HG03135 (cell line): ENCODE data around the gene SAAL1.
"Not testable (repeated sequence)": the region's sequence is repeated elsewhere in the genome, so short reads cannot be mapped to it uniquely, and the experiment has no call there.

Experiments used
- ATAC-seq: cut with Tn5 transposase; IDR thresholded peaks from one replicate; pipeline ENCODE4 v1.9.1; 2021; ENCODE audit warnings: mild to moderate bottlenecking, moderate library complexity; ENCODE audit not compliant: unreplicated experiment

Gene SAAL1, protein sequence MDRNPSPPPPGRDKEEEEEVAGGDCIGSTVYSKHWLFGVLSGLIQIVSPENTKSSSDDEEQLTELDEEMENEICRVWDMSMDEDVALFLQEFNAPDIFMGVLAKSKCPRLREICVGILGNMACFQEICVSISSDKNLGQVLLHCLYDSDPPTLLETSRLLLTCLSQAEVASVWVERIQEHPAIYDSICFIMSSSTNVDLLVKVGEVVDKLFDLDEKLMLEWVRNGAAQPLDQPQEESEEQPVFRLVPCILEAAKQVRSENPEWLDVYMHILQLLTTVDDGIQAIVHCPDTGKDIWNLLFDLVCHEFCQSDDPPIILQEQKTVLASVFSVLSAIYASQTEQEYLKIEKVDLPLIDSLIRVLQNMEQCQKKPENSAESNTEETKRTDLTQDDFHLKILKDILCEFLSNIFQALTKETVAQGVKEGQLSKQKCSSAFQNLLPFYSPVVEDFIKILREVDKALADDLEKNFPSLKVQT

DNA sequence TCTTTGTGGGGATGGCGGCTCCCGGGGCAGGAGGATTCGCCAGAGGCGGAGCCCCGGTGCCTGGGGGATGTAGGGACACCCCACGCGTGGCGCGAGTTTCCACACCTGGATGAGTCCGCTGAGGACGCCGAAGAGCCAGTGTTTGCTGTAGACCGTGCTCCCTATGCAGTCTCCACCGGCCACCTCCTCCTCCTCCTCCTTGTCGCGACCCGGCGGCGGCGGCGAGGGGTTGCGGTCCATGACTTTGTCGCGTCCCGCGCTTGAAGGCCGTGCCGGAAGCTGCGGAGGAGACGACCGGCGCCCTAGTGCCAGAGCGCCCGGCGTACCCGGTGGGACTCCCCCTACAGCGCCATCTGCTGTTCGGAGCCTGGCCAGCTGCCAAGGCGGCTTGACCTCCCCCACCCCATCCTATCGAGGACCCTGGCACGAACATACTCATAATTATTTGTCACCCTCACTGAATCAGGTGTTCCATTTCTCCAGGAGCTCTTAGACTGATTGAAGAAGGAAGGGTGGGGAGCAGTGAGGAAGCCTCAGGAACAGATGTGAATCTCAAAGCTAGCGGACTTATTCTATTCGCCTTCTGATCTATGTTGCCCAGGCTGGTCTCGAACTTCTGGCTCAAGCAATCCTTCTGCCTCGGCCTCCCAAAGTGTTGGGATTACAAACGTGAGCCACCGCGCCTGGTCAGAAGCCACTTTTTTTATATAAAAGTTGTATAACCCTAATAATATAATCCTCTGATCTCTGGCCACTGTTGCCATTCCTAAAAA lies at the start of gene SAAL1:
SAAL1 (minus strand) TSS at position 281 of the 773 bp plus-strand sequence; CDS start at position 240, 41 bp downstream.
- peak; percentile 92 for ATAC-seq

DNA sequence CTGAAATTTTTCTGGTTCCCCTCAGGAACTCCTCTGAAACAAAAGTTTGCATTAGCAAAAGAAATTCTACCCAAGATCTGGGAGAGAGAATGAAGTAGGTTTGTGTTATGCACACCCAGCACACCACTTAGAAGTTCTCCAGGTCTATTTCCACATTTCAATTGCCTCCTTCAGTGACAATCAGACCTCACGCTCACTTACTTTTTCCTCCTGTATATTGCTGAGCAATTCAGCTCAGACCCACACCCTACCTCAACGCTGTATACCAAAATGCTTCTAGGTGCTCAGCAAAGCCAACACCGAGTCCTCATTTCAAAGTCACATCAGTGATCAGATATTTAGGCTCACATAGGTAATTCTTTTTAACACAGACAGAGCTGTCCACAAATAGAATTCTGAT lies 45.7 kb upstream of the SAAL1 start:
- ATAC-seq: no peak

GRCh38 chr11:18145837-18146236 lies 40.0 kb upstream of the SAAL1 start:
- no peak for ATAC-seq

GRCh38 chr11:18145025-18145424 lies 39.1 kb upstream of the SAAL1 start:
- ATAC-seq: no peak

DNA sequence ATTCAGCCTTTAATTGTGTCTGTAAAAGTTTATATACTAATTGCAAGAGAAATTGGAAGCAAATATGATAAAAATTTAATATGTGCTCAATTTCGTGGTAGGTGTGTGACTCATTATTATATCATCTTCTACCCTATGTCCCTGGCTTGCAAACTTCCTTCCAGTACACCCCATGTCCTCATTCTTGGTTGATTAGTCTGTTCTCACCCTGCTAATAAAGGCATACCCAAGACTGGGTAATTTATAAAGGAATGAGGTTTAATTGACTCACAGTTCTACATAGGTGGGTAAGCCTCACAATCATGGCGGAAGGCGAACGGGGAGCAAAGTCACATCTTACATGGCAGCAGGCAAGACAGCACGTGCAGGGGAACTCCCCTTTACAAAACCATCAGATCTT lies 38.4 kb upstream of the SAAL1 start:
- ATAC-seq: no peak

GRCh38 chr11:18140145-18140544 lies 34.3 kb upstream of the SAAL1 start:
- ATAC-seq: no peak

DNA sequence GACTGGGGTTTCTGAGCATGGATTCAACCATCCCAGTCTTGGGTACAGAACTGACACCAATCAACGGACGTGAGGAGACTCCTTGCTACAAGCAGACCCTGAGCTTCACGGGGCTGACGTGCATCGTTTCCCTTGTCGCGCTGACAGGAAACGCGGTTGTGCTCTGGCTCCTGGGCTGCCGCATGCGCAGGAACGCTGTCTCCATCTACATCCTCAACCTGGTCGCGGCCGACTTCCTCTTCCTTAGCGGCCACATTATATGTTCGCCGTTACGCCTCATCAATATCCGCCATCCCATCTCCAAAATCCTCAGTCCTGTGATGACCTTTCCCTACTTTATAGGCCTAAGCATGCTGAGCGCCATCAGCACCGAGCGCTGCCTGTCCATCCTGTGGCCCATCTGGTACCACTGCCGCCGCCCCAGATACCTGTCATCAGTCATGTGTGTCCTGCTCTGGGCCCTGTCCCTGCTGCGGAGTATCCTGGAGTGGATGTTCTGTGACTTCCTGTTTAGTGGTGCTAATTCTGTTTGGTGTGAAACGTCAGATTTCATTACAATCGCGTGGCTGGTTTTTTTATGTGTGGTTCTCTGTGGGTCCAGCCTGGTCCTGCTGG lies 31.4 kb upstream of the SAAL1 start:
- ATAC-seq: no peak

DNA sequence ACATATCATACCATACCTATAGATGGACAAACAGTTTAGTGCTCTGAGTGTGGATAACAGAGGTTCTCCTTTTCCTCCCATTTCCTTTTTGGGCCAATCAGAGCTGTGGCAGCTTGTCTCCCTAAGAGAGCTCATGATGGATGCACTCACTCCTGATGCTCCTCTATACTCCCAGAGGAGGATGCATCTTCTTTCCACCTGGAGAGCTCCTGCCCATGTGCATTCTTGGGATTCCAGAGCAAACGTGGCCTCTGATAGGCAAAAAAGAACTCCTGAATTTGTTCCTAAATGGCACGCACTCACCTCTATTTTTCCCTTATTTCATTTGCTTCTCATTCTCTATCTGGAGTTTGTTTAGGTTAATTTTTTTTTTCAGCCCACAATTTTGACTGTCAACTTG lies 29.4 kb upstream of the SAAL1 start:
- no peak for ATAC-seq

GRCh38 chr11:18132341-18132740 lies 26.5 kb upstream of the SAAL1 start, which contains the start of gene MRGPRX3:
Gene MRGPRX3, plus strand, starts transcription at chr11:18132571. Its CDS starts 4,632 bp downstream, at chr11:18137203.
- ATAC-seq: no peak

GRCh38 chr11:18131115-18131514 lies 25.2 kb upstream of the SAAL1 start:
- ATAC-seq: not testable (repeated sequence)

DNA sequence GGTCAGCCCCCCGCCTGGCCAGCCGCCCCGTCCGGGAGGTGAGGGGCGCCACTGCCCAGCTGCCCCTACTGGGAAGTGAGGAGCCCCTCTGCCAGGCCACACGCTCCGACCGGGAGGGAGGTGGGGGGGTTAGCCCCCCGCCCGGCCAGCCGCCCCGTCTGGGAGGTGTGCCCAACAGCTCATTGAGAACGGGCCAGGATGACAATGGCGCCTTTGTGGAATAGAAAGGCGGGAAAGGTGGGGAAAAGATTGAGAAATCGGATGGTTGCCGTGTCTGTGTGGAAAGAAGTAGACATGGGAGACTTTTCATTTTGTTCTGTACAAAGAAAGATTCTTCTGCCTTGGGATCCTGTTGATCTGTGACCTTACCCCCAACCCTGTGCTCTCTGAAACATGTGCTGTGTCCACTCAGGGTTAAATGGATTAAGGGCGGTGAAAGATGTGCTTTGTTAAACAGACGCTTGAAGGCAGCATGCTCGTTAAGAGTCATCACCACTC lies 15.5 kb upstream of the SAAL1 start:
- ATAC-seq: not testable (repeated sequence)

DNA sequence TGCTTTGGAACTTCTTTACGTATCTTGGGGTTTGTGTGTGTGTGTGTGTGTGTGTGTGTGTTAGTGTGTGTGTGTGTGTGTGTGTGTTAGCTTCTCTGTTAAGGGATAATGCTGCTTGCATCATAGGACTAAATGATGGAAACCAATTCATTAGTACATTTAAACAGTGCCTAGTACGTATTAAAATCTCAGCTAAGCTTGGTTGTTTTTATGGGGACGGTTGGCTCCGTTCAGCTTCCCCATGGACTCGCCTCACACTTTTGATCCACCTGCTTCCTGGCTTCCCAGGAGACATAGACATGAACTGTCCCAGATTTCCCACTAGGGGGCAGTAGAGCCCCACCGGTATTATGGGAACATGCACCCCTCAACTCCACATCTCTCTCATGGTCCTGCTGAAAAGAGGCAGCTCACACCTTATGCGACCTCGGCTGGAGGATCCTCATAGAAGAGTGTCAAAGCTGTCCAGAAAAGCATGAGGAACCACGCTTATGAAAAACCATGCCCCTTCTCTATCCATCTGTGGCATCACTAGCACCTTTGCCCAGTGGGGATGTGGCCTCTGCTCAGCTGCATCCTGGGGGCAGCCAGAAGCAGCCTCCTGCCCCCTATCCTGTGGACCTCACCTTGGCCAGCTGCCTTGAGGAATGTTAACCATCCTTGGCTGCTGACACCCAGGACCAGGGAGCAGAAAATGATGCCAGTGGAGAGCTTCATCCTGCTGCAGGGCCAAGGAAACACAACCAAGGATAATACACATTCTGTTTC lies 9.7 kb upstream of the SAAL1 start:
- ATAC-seq: peak; percentile 86

- no peak for ATAC-seq
Observed at GRCh38 chr11:18111005-18111404, 5.1 kb upstream of the SAAL1 start.

DNA sequence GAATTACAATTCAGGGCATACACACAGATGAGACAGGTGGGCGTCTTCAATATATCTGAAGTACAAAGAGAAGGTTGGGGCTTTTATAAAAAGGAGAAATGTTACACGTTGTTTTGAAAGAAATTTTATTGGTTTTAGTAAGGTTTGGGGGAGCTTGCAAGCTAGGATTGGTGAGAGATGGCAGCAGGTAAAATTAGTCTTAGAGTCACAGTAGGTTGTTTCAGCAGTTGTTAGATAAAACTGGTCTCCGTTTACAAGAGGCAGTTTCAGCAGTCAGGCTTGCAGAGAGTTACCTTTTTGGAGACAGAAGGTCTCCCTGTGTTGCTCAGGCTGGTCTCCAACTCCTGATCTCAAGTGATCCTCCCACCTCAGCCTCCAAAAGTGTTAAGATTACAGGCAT lies 2.4 kb upstream of the SAAL1 start:
- no peak for ATAC-seq

DNA sequence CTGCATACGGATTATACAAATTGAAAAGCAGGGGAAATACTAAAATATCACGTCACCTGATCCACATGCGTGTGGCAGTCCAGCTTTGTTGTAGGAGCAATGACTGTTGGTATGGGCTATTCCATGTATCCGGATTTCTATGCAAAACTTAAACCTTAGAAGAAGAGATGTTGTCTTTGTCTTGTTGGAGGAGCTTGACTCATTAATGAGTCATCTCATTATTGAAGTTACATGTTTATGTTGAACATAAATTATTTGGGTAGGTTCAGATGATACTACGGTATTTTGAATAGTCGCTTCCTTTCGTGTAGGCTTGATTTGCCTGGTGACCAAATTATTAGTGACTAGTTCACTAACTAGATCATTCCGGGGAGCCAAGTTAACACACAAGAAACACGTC lies 806 bp upstream of the SAAL1 start:
- no peak for ATAC-seq

DNA sequence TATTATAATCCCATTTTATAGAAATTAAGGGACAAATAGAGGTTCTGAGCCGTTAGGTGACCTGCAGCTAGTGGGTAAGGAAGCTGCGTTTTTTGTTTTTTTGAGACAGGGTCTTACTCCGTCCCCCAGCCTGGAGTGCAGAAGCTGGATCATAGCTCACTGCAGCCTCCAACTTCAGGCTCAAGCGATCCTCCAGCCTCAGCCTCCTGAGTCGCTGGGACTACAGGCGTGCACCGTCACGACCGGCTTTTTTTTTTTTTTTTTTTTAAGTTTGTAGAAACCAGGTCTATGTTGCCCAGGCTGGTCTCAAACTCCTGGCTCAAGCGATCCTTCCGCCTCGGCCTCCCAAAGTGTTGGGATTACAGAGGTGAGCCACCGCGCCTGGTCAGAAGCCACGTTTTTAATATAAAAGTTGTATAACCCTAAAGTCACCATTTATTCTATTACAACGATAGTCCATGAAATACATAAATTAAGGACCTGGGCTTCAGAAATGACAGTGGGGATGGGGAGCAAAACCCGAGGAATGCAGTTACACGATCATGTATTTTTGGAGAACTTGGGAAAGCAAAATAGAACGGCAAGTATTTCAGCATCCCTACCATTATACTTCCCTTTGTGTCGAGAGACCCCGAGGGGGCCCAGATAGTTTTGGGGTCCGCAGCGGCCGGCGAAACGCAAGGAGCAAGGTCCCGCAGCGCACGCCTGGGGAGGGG lies 638 bp downstream of the SAAL1 start:
- no peak for ATAC-seq

DNA sequence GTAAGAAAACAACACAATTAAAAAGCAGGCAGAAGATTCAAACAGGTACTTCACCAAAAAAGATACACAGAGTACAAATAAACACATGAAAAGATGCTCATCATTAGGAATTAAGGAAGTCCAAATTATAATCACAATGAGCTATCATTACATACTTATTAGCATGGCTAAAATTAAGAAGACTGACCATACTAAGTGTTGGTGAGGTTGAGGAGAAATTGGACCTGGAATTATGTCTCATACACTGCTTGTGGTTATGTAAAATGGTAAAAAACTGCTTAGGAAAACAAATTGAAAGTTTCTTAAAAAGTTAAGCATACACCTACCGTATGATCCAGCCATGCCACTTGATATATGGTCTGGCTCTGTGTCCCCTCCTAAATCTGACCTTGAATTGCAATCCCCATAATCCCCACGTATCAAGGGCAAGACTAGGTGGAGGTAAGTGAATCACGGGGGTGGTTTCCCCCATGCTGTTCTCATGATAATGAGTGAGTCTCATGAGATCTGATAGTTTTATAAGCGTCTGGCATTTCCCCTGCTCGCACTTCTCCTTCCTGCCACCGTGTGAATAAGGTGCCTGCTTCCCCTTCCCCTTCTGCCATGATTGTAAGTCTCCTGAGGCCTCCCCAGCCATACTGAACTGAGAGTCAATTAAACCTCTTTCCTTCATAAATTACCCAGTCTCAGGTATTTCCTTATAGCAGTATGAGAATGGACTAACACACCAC lies 4.8 kb downstream of the SAAL1 start:
- no peak for ATAC-seq

- no peak for ATAC-seq
Observed at GRCh38 chr11:18093959-18094358, 11.9 kb downstream of the SAAL1 start.

- ATAC-seq: no peak
Observed at GRCh38 chr11:18091731-18092130, 14.2 kb downstream of the SAAL1 start.
